ENCODE data around the gene CACNA1E.

DNA sequence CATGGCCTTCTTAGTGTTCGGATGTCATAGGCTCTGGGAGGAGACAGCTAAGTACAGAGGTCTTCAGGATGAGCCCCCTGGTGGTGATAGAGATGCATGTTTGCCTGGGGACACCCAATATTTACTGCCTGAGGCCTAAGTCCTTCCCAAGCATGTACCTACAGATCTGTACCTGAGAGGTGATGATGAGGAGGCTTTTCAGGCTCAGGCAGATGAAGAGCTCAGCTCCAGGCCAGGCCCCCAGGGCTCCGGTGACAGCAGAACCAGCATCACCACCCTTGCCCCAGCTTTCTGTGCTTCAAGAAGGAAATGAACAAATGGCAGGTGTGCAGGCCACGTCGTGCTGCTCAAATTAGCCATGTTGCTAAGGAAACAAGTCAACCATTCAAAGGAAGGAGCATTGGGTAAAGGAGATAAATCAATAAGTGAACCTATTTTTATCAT lies 21.1 kb downstream of the CACNA1E start:
- TF ChIP-seq PHF21A (CRISPR knock-in tag; IDR thresholded peaks at IDR 0.05), result no peak
- TF ChIP-seq POLR2A (IDR thresholded peaks at IDR 0.05; ENCODE audit: insufficient read depth in 1 of 2, low read depth in 2 of 2, low read length in 2 of 2), result no peak
- no peak for TF ChIP-seq MTF1 (CRISPR knock-in tag; IDR thresholded peaks at IDR 0.05)
- no peak for TF ChIP-seq ZNF331 (CRISPR knock-in tag; IDR thresholded peaks at IDR 0.05)

All from HepG2 (cell line).